Thyroid gland (tissue), 4 donors: ENCODE measurements around the gene CA6.

Experiments
- CTCF ChIP-seq, 6 experiments: fragments of 200-600 bp in 3 of 6; fragments of 450-650 bp in 3 of 6; sonication (generic) in 3 of 6; IDR thresholded peaks; one replicate each; pipeline ENCODE4 v1.5.1; 2016 to 2019; ENCODE audit warnings: antibody characterized with exemption in 6 of 6, mild to moderate bottlenecking in 2 of 6, inconsistent platforms in 1 of 6, moderate library complexity in 1 of 6
- POLR2A ChIP-seq, 2 donors: fragments of 450-650 bp; IDR thresholded peaks; one replicate each; pipeline ENCODE4 v1.6.1; 2017; ENCODE audit warnings: antibody characterized with exemption in 2 of 2, mild to moderate bottlenecking in 2 of 2, moderate library complexity in 1 of 2

GRCh38 chr1:8965121-8965820 is 19.6 kb downstream of the CA6 start:
- TF ChIP-seq CTCF (IDR thresholded peaks at IDR 0.05) (no peak), POLR2A (IDR thresholded peaks at IDR 0.05) (no peak)
